ENCODE data around the gene DHX29.

Gene DHX29

GRCh38 chr5:55316837-55317236 is 9.3 kb upstream of the DHX29 start:
- DNase-seq, result no peak
- in situ Hi-C loops (cut with MboI; ENCODE audit: low pct_unique_long_range_greater_than_20kb, low sequenced_read_pairs), result no loop called here

GRCh38 chr5:55316289-55316688 is 8.8 kb upstream of the DHX29 start:
- no peak for DNase-seq
- in situ Hi-C loops (cut with MboI; ENCODE audit: low pct_unique_long_range_greater_than_20kb, low sequenced_read_pairs), result no loop called here

GRCh38 chr5:55313870-55314617 is 6.5 kb upstream of the DHX29 start:
- in situ Hi-C loops (cut with MboI; ENCODE audit: low pct_unique_long_range_greater_than_20kb, low sequenced_read_pairs), result no loop called here
- DNase-seq, result no peak

GRCh38 chr5:55308254-55308836 is 851 bp upstream of the DHX29 start:
- peak; percentile 61 for DNase-seq
- in situ Hi-C loops (cut with MboI; ENCODE audit: low pct_unique_long_range_greater_than_20kb, low sequenced_read_pairs), result no loop called here

- DNase-seq, result peak; percentile 30
- in situ Hi-C loops (cut with MboI; ENCODE audit: low pct_unique_long_range_greater_than_20kb, low sequenced_read_pairs), result no loop called here
These were observed 682 bp downstream of the DHX29 start for GRCh38 chr5:55306641-55307382.

GRCh38 chr5:55305345-55305744 is 2.1 kb downstream of the DHX29 start:
- DNase-seq, result peak; percentile 33
- in situ Hi-C loops (cut with MboI; ENCODE audit: low pct_unique_long_range_greater_than_20kb, low sequenced_read_pairs), result no loop called here

GRCh38 chr5:55304584-55304983 is 2.9 kb downstream of the DHX29 start:
- DNase-seq, result no peak
- in situ Hi-C loops (cut with MboI; ENCODE audit: low pct_unique_long_range_greater_than_20kb, low sequenced_read_pairs), result no loop called here

GRCh38 chr5:55303238-55303690 is 4.2 kb downstream of the DHX29 start:
- in situ Hi-C loops (cut with MboI; ENCODE audit: low pct_unique_long_range_greater_than_20kb, low sequenced_read_pairs), result no loop called here
- peak; percentile 43 for DNase-seq

GRCh38 chr5:55300890-55301289 is 6.6 kb downstream of the DHX29 start:
- no peak for DNase-seq
- in situ Hi-C loops (cut with MboI; ENCODE audit: low pct_unique_long_range_greater_than_20kb, low sequenced_read_pairs), result no loop called here

- in situ Hi-C loops (cut with MboI; ENCODE audit: low pct_unique_long_range_greater_than_20kb, low sequenced_read_pairs), result no loop called here
- no peak for DNase-seq
These were observed 12.6 kb downstream of the DHX29 start for GRCh38 chr5:55294935-55295334.

- in situ Hi-C loops (cut with MboI; ENCODE audit: low pct_unique_long_range_greater_than_20kb, low sequenced_read_pairs), result no loop called here
These were observed 16.5 kb downstream of the DHX29 start for GRCh38 chr5:55290991-55291390.

GRCh38 chr5:55289808-55290207 is 17.7 kb downstream of the DHX29 start:
- in situ Hi-C loops (cut with MboI; ENCODE audit: low pct_unique_long_range_greater_than_20kb, low sequenced_read_pairs), result no loop called here
- DNase-seq, result no peak

More at GRCh38 chr5:55290991-55291390, 16.5 kb downstream of the DHX29 start:
- no peak for DNase-seq

GRCh38 chr5:55286411-55286933 is 21.0 kb downstream of the DHX29 start:
- no peak for DNase-seq
- in situ Hi-C loops (cut with MboI; ENCODE audit: low pct_unique_long_range_greater_than_20kb, low sequenced_read_pairs), result no loop called here

- in situ Hi-C loops (cut with MboI; ENCODE audit: low pct_unique_long_range_greater_than_20kb, low sequenced_read_pairs), result no loop called here
- DNase-seq, result no peak
These were observed 28.7 kb downstream of the DHX29 start for GRCh38 chr5:55278778-55279177.

GRCh38 chr5:55276771-55277170 is 30.7 kb downstream of the DHX29 start:
- in situ Hi-C loops (cut with MboI; ENCODE audit: low pct_unique_long_range_greater_than_20kb, low sequenced_read_pairs), result no loop called here
- no peak for DNase-seq

- in situ Hi-C loops (cut with MboI; ENCODE audit: low pct_unique_long_range_greater_than_20kb, low sequenced_read_pairs), result no loop called here
- DNase-seq, result no peak
These were observed 49.2 kb downstream of the DHX29 start for GRCh38 chr5:55258339-55258738.

- in situ Hi-C loops (cut with MboI; ENCODE audit: low pct_unique_long_range_greater_than_20kb, low sequenced_read_pairs), result no loop called here
- no peak for DNase-seq
These were observed 52.7 kb downstream of the DHX29 start for GRCh38 chr5:55254802-55255201.

- DNase-seq, result no peak
- in situ Hi-C loops (cut with MboI; ENCODE audit: low pct_unique_long_range_greater_than_20kb, low sequenced_read_pairs), result no loop called here
These were observed 57.4 kb downstream of the DHX29 start for GRCh38 chr5:55250064-55250463.

GRCh38 chr5:55241746-55242145 is 65.7 kb downstream of the DHX29 start:
- DNase-seq, result no peak
- in situ Hi-C loops (cut with MboI; ENCODE audit: low pct_unique_long_range_greater_than_20kb, low sequenced_read_pairs), result no loop called here

- in situ Hi-C loops (cut with MboI; ENCODE audit: low pct_unique_long_range_greater_than_20kb, low sequenced_read_pairs), result no loop called here
These were observed 70.7 kb downstream of the DHX29 start for GRCh38 chr5:55236800-55237199.

More at GRCh38 chr5:55236800-55237199, 70.7 kb downstream of the DHX29 start:
- no peak for DNase-seq
